HG03565 (cell line): ENCODE measurements around the gene FERMT1.
A peak's percentile ranks its signal among the peaks of the same experiment; 100 is the strongest.
"Not testable (repeated sequence)": the region's sequence is repeated elsewhere in the genome, so short reads cannot be mapped to it uniquely, and the experiment has no call there.

Experiments used
- ATAC-seq: cut with Tn5 transposase; IDR thresholded peaks from one replicate; pipeline ENCODE4 v1.9.1; 2021; ENCODE audit warnings: mild to moderate bottlenecking, moderate library complexity; ENCODE audit not compliant: unreplicated experiment

Gene FERMT1

GRCh38 chr20:6074145-6074561 is 48.7 kb downstream of the FERMT1 start:
- ATAC-seq: peak; percentile 72

- ATAC-seq: no peak
Measured at GRCh38 chr20:6070829-6071695, 51.8 kb downstream of the FERMT1 start.

- no peak for ATAC-seq
Measured at GRCh38 chr20:6069669-6070068, 53.2 kb downstream of the FERMT1 start.

GRCh38 chr20:6067763-6068318 is 55.0 kb downstream of the FERMT1 start:
- no peak for ATAC-seq

- ATAC-seq: no peak
Measured at GRCh38 chr20:6066582-6066981, 56.2 kb downstream of the FERMT1 start.

DNA sequence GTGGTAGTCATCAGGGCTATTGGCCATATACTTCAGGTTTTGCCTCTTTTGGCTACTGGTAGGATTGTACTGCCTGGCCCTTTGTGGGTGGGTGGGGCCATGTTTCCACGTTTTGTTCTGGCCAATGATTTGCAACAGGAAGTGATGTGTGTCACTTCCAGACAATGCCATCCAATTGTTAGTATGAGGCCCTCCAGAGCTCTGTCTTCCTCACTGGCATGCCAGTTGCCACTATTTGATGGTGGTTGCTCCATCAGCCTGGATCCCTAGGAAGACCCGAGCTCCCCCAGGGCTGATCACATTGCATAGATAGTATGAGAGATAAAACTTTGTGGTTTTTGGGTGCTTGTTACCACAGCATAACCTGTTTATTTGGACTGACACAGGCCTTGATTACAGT is 61.3 kb downstream of the FERMT1 start:
- ATAC-seq: no peak

DNA sequence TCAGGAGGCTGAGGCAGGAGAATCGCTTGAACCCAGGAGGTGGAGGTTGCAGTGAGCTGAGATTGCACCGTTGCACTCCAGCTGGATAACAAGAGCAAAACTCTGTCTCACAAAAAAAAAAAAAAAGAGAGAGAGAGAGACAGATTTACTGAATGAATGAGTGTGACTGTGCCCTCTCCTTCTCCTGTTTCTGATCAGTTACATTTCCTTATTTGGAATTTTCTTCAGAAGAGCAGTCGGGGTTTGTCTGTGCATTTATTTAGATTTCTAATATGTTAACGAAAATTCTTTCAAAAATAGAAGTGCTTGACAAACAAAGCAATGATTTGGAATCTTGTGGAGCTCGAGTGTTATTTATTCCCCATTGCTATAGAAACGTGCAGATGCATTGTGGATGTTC is 62.6 kb downstream of the FERMT1 start:
- no peak for ATAC-seq

- no peak for ATAC-seq
Measured at GRCh38 chr20:6058684-6059295, 64.0 kb downstream of the FERMT1 start.

- no peak for ATAC-seq
Measured at GRCh38 chr20:6057691-6058090, 65.1 kb downstream of the FERMT1 start.

DNA sequence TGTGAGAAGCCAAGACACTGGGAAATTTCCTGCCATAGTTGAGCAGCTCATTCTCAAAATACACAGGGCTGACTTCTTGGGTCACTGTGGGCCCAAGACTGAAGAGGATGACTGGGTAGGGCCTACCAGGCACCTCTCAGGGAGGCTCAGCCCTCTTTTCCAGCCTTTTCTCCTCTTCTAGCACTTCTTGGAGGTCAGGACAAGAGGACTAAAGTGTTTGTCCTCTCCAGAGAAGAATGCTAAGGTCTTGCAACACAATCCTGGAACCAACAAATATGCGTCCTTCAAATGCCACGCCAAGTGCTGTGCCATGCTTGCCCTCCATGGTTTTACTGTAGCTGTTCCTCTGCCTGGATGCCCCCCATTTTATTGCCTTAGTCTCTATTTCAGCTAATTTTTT is 65.7 kb downstream of the FERMT1 start:
- ATAC-seq: no peak

DNA sequence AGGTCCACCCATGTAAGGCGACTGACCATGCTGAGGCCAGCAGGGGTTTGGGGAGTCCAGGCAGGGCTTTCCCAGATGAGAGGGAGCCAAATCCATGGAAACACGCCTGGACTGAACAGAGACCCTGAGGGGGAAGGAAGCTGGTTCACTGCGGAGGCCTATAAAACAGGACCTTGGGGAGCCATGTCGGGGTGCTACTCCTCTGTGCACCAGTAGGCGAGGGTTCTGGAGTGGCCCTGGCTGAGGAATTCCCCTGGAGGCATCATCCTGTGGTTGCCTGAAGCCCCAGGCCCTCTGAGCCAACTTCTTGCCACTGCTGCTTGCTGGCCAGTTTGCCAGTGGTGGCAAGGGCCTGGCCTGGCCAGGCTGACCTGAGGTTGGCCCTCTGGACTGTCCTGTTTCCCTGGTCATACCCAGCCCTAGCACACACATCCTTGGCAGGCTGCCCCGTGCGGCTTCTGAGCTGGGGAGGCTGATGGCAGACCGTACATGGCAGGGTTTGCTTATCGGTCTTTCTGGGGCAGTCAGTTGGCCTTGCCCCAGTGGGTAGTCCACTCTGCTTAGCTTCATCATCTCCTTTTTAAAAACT is 66.8 kb downstream of the FERMT1 start:
- ATAC-seq: no peak

DNA sequence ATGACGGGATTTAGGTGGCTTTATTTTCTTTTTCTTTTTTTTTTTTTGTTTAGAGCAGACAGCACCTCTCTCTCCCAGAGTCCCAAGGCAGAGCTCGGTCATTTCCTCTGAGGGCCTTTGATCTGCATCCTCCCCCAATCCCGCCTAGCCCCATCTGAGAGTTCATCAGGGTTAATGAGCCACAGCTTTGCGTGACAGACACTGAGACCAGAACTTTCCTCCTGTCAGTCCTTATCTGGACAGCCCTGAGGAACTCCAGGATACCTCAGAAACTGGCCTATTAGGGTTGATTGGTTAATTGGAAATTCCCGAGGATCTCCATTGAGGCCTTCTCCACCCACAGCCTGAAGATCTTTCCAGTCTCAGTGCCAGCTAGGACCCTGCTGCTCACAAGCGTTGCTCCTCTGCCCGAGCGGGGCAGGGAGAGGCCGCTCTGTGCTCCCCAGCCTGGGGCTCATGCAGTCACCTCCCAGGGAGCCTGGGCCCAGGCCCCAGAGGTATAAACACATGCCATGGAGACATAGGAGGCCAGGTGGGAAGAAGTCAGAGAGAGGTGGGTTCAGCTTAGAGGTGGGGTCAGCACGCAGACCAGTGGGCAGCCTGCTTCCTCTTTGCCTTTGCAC is 67.6 kb downstream of the FERMT1 start:
- no peak for ATAC-seq

- not testable (repeated sequence) for ATAC-seq
Measured at GRCh38 chr20:6054689-6055051, 68.2 kb downstream of the FERMT1 start.

DNA sequence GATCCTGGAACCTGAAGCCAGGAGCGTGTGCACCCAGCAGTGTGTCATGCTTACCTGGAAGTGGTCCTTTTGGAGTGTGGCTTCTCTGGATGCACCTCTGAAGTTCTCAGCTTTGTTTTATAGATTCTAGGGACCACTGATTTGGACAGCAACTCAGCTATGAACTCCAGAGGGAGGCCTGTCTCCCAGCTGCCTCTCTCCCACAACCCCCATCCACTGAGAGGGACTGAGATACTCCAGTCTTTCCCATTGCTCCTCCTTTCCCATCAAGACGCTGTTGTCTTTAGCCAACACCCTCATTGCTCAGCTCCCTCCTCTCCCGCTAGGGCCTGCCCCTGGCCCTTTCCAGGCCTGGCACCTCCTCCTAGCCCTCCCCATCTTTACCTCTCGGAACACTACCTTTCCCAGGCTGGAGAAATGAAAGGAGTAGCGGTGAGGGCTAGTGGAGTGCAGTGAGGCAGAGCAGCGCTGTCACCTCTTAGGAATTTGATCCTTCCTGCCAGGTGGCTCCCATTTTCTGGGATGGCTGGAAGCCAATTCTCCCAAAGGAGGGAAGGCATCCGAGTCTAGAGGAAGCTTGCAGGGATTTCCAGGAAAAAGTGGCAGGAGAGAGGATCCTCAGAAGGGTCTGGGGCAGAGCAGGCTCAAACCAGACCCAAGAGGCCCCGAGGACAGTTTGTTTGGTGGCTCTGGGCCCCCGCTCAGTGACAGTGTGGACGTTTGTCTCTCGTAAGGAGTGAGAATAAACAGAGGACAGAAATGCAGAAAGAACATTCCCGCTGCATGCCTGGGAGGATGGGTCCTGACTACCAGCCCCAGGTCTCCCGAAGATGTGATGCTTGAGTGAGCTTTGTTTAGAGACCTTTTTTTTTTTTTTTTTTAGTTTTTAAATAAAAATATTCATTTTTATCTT is 68.8 kb downstream of the FERMT1 start, which contains the start of gene LRRN4:
Gene LRRN4 (minus strand): TSS at position 285 of the 913 bp plus-strand sequence. CDS start 1,261 bp downstream, outside the sequence.
- no peak for ATAC-seq

DNA sequence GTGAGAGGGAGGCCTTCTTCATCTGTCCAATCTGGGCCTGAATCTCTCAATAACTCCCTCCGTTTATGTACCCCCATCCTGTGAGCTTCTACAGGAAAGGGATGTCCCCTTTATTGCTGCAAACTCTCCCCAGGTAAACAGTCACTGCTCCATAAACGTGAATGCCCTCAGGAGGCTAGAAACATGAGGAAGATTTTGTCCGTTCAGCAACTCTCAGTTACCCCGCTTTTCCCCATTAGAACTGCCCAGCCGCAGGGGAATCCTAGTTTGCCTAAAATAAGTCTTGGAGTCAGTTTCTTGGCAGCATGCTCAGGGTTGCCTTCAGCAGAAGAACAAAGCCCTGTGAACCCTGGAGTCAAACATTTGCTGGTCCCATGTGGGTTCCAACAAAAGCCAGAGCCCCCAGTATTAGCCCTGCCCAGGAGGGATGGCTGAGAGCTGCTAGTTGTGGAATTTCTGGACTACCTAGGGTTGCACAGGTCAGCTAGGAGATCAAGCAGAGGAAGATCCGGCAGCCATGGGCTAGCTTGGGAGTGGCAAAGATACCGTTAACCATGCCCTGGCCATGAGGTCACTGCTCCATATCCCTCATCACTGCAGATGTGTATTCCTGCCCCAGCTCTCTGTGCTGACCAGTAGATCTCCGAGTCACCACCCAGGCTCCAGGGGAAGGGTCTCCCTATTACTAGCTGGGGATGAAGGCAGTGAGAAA is 69.6 kb downstream of the FERMT1 start:
- ATAC-seq: no peak

DNA sequence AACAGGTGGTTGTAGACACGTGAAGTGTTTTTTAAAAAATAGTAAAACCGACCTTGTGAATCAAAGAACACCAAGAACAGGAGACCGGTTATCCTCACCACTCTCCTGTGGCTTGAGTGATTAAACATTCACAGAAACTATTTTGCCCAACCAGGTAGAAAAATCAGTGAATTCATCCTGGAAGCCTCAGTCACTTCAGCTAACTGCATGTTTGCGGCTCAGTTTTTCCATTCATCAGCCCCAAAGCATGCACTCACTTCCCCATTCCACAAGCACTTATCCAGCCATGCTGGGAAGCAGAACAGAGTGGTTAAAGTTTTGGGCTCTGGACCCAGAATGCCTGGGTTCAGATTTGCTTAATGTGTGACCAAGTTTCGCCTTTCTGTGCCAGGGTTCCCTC is 71.3 kb downstream of the FERMT1 start:
- no peak for ATAC-seq

DNA sequence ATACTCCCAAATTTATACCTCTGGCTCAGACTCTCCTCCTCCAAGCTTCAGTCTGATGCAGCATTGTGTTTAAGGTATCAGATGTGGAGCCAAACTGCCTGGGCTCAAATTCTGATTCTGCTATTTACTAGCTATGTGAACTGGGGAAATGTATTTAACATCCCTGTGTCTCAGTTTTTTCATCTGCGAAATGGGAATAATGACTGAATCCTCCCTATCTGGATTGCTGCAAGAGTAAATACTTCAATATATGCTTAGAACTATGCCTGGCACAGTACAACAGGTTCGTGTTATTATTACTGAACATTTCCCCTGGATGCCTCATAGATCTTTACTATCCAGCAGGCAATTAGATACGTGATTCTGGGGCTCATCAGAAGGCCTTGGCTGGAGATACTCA is 74.4 kb downstream of the FERMT1 start:
- ATAC-seq: no peak

GRCh38 chr20:6046432-6046831 is 76.4 kb downstream of the FERMT1 start:
- ATAC-seq: no peak

DNA sequence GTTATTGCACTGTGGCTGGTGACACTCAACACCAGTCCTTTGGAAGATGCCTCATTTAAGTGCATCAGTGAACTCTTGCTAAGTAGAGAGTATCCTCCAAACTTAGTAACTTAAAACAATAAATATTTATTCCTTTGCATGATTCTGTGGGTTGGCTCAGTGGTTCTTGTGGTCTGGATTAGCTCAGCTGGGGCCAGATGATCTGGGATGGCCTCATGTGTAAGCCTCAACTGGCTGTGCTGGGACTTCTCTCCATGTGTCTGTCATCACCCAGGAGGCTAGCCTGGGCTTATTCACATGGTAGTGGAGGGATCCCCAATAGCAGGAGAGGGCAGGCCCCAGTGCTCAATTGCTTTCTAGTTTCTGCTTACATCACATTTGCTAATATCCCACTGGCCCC is 77.3 kb downstream of the FERMT1 start:
- no peak for ATAC-seq

DNA sequence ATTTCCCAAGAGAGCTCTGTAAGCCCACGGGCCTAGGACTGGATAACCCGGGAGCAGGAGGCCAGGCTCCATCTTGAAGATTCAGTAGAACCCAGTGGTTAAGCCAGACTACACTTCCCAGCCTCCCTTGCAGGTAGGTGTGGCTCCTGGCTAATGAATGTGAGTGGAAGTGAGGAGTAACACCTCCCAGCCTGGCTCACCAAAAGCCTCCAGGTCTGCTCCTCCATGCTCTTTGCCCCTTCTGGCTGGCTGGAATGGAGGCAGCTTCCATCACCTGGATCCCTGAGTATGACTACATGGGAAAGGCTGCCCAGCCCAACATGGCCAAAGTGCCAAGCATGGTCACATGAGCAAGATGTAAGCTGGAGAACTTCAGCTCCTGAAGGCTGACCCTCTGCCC is 78.7 kb downstream of the FERMT1 start:
- no peak for ATAC-seq
